Endothelial cell of umbilical vein (primary cell): ENCODE results near the gene CRTAP. TPM values are rescaled to one million over a fixed set of nuclear protein-coding genes. Genes with fewer than 3 reads are reported as not detected.

ENCODE experiments used
- BruUV-seq: library from RNA; stranded (reverse); fragments of 400-500 nt; replicated peaks from 2 replicates; lab custom pipeline; 2021; lab: Mats Ljungman, UMichigan
- CTCF ChIA-PET: fragments of 300-600, 350-600 bp; sonication (Branson Sonifier 250); formaldehyde crosslinking; loops from one replicate; lab custom pipeline; 2021; ENCODE audit warnings: antibody characterized with exemption, inconsistent platforms; lab: Charles Lee
- POLR2A ChIA-PET: fragments of 300-600, 350-600 bp; sonication (Branson Sonifier 250); formaldehyde crosslinking; loops from one replicate; lab custom pipeline; 2021; ENCODE audit warnings: antibody characterized with exemption, inconsistent platforms; lab: Charles Lee
- DNase-seq: peaks from one replicate; pipeline ENCODE4 v3.0.0-alpha.2; 2011; ENCODE audit warnings: low read depth, low spot score
- FAIRE-seq: peaks from 2 replicates; lab custom pipeline; 2011; peaks lifted over from hg19 to GRCh38; lab: Jason Lieb, UNC
- H2AFZ ChIP-seq: 2 replicates; pipeline ENCODE4 v1.6.0; 2012; ENCODE audit warnings: low read depth, low read length, control low read depth, inconsistent platforms
- H3K27ac ChIP-seq: 2 replicates; pipeline ENCODE4 v1.5.1; 2011; ENCODE audit warnings: low read depth, mild to moderate bottlenecking, control low read depth, low read length, moderate library complexity; ENCODE audit not compliant: insufficient read depth
- H3K27me3 ChIP-seq, 2 experiments: 2 replicates each; pipeline versions ENCODE4 v1.6.0 to v1.6.1; 2011; ENCODE audit warnings: low read length in 2 of 2, mixed read lengths in 1 of 2; ENCODE audit not compliant: control insufficient read depth in 2 of 2, insufficient read depth in 2 of 2
- H3K36me3 ChIP-seq, 2 experiments: 2 replicates in 1 of 2; 3 replicates in 1 of 2; pipeline ENCODE4 v1.5.1; 2011; ENCODE audit warnings: low read length in 2 of 2, mild to moderate bottlenecking in 1 of 2, moderate library complexity in 1 of 2; ENCODE audit not compliant: control insufficient read depth in 2 of 2, insufficient read depth in 2 of 2; ENCODE audit errors: extremely low read depth in 1 of 2
- H3K4me1 ChIP-seq: 3 replicates; pipeline ENCODE4 v1.5.1; 2011; ENCODE audit warnings: mild to moderate bottlenecking, low read length; ENCODE audit not compliant: control insufficient read depth, insufficient read depth; ENCODE audit errors: extremely low read depth
- H3K4me2 ChIP-seq: 2 replicates; pipeline ENCODE4 v1.6.1; 2011; ENCODE audit warnings: low read length, control low read depth, mixed read lengths; ENCODE audit not compliant: insufficient read depth
- H3K4me3 ChIP-seq, 3 experiments: fragments of 200-600 bp in 1 of 3; sonication (generic), shearing (Covaris generic) in 1 of 3; replicated peaks in 1 of 3; 2 replicates each; pipeline ENCODE4 v1.5.1; 2011 to 2016; ENCODE audit warnings: control low read depth in 3 of 3, low read length in 3 of 3, mild to moderate bottlenecking in 2 of 3, inconsistent platforms in 1 of 3, low read depth in 1 of 3, moderate library complexity in 1 of 3; ENCODE audit not compliant: insufficient read depth in 1 of 3
- H3K79me2 ChIP-seq: 2 replicates; pipeline ENCODE4 v1.6.0; 2012; ENCODE audit warnings: low read length, inconsistent platforms; ENCODE audit not compliant: control insufficient read depth, insufficient read depth
- H3K9ac ChIP-seq: replicated peaks from 2 replicates; pipeline ENCODE3; 2011; ENCODE audit warnings: low read length, control low read depth; ENCODE audit not compliant: insufficient read depth; ENCODE audit errors: extremely low read depth
- H3K9me1 ChIP-seq: replicated peaks from 3 replicates; pipeline ENCODE4 v1.6.0; 2011; ENCODE audit warnings: mild to moderate bottlenecking, low read length; ENCODE audit not compliant: control insufficient read depth, insufficient read depth; ENCODE audit errors: extremely low read depth
- H3K9me3 ChIP-seq: replicated peaks from 2 replicates; pipeline ENCODE4 v1.5.1; 2012; ENCODE audit warnings: low read length, inconsistent platforms; ENCODE audit not compliant: control insufficient read depth, insufficient read depth
- H4K20me1 ChIP-seq: replicated peaks from 2 replicates; pipeline ENCODE3; 2011; ENCODE audit warnings: mild to moderate bottlenecking, low read length; ENCODE audit not compliant: control insufficient read depth, insufficient read depth; ENCODE audit errors: extremely low read depth
- EZH2 ChIP-seq: IDR thresholded peaks from 2 replicates; pipeline ENCODE4 v1.6.1; 2012; ENCODE audit warnings: borderline replicate concordance, low read depth, mild to moderate bottlenecking, moderate library complexity, low read length, inconsistent platforms; ENCODE audit not compliant: severe bottlenecking
- FOS ChIP-seq: IDR thresholded peaks from 2 replicates; pipeline ENCODE4 v1.6.1; 2011; ENCODE audit warnings: mild to moderate bottlenecking, low read length, moderate library complexity, borderline replicate concordance; ENCODE audit not compliant: insufficient read depth
- GATA2 ChIP-seq: IDR thresholded peaks from 2 replicates; pipeline ENCODE4 v1.7.0; 2011; ENCODE audit warnings: low read depth, mild to moderate bottlenecking, moderate library complexity, mixed read lengths, low read length; ENCODE audit not compliant: insufficient read length, insufficient read depth
- JUN ChIP-seq: IDR thresholded peaks from 2 replicates; pipeline ENCODE4 v1.6.1; 2011; ENCODE audit warnings: borderline replicate concordance, low read depth; ENCODE audit not compliant: insufficient read length, insufficient read depth
- MYC ChIP-seq: IDR thresholded peaks from one replicate; pipeline ENCODE4 v1.6.1; 2011; ENCODE audit warnings: mild to moderate bottlenecking, low read depth, low read length
- dilution Hi-C: fragments of 300-500 bp; cut with MboI; formaldehyde crosslinking; loops from one replicate; pipeline ENCODE4 v1.15.0; 2019; ENCODE audit warnings: low sequenced_read_pairs; ENCODE audit not compliant: extremely low pct_ligation_motif_present
- intact Hi-C: fragments of 100-400 bp; cut with micrococcal nuclease; formaldehyde crosslinking; loops from one replicate; pipeline ENCODE4 v1.10.0; 2022
- polyA plus RNA-seq, 4 experiments: library from polyadenylated mRNA; depleted of rRNA in 3 of 4; stranded (reverse) in 3 of 4; unstranded in 1 of 4; fragments of >200 nt; gene quantifications; 2 replicates each; pipeline versions ENCODE4 v1.2.1 to v1.2.3, GENCODE V29; 2011 to 2012; ENCODE audit warnings: missing spikeins in 1 of 4
- total RNA-seq: library from RNA; stranded (reverse); gene quantifications from 2 replicates; pipeline ENCODE4 v1.2.3, GENCODE V29; 2021
- TF ChIP-seq, protein P1 (sequence below): IDR thresholded peaks from 2 replicates; pipeline ENCODE4 v1.6.1; 2011; ENCODE audit not compliant: insufficient read depth, insufficient read length
- TF ChIP-seq, protein P2 (sequence below), 2 donors: IDR thresholded peaks; 1 replicate in 1 of 2; 2 replicates in 1 of 2; pipeline ENCODE4 v1.5.1; 2011; ENCODE audit warnings: low read length in 2 of 2, mild to moderate bottlenecking in 2 of 2, moderate library complexity in 2 of 2, control low read depth in 1 of 2, inconsistent platforms in 1 of 2, low read depth in 1 of 2; ENCODE audit not compliant: insufficient read depth in 1 of 2; ENCODE audit errors: extremely low read depth in 1 of 2

The CRTAP gene
- total and polyA plus RNA-seq, 2 donors (not counting 3 experiments of a cell fraction or from before 2014, with no cell fraction given), result 204 to 213 TPM

- Histone ChIP-seq H2AFZ (no peak overlapping the region), H3K4me2 (no peak overlapping the region), H3K79me2 (no peaks in the 10 kb centered on the region), H3K27ac (no peak overlapping the region), H3K4me3 (no peak overlapping the region), H3K9ac (no peak overlapping the region), H3K4me1 (no peaks in the 10 kb centered on the region), H3K9me3 (no peaks in the 10 kb centered on the region), H4K20me1 (no peaks in the 10 kb centered on the region), H3K36me3 (no peaks in the 10 kb centered on the region), H3K9me1 (no peaks in the 10 kb centered on the region), H3K27me3 (peaks cover 0 to 5% of the 10 kb centered on the region in 2 experiments)
- no TSS peak for BruUV-seq
- dilution Hi-C loops, result no loop called here
- ChIA-PET POLR2A (no interaction called here), CTCF (no interaction called here)
- FAIRE-seq (no peak), DNase-seq (no peak)
- intact Hi-C loops, result no loop called here
- no peak for TF ChIP-seq JUN
- no peak for TF ChIP-seq FOS
- TF ChIP-seq GATA2, result no peak
- no peak for TF ChIP-seq EZH2
- no peak for TF ChIP-seq MYC
- TF ChIP-seq, protein P1, sequence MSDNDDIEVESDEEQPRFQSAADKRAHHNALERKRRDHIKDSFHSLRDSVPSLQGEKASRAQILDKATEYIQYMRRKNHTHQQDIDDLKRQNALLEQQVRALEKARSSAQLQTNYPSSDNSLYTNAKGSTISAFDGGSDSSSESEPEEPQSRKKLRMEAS, result no peak
- TF ChIP-seq, protein P2, sequence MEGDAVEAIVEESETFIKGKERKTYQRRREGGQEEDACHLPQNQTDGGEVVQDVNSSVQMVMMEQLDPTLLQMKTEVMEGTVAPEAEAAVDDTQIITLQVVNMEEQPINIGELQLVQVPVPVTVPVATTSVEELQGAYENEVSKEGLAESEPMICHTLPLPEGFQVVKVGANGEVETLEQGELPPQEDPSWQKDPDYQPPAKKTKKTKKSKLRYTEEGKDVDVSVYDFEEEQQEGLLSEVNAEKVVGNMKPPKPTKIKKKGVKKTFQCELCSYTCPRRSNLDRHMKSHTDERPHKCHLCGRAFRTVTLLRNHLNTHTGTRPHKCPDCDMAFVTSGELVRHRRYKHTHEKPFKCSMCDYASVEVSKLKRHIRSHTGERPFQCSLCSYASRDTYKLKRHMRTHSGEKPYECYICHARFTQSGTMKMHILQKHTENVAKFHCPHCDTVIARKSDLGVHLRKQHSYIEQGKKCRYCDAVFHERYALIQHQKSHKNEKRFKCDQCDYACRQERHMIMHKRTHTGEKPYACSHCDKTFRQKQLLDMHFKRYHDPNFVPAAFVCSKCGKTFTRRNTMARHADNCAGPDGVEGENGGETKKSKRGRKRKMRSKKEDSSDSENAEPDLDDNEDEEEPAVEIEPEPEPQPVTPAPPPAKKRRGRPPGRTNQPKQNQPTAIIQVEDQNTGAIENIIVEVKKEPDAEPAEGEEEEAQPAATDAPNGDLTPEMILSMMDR (IDR thresholded peaks at IDR 0.05; ENCODE audit: extremely low read depth in 1 of 2, insufficient read depth in 1 of 2, low read depth in 1 of 2, low read length in 2 of 2), result no peak
Measured at GRCh38 chr3:33103480-33103879, 10.3 kb upstream of the CRTAP start.
